SK-N-SH treated with all-trans-retinoic acid at 6 μM for 48 hours (cell line): Measurements from ENCODE around the gene PRDM5.

Source experiments
- BACH2 ChIP-seq: fragments of 250-450 bp; sonication (Bioruptor Pico); IDR thresholded peaks from 2 replicates; pipeline ENCODE4 v1.9.0; 2021; ENCODE audit warnings: mild to moderate bottlenecking, borderline replicate concordance
- ISL1 ChIP-seq: fragments of 250-450 bp; sonication (Bioruptor Pico); IDR thresholded peaks from 2 replicates; pipeline ENCODE4 v2.1.2; 2022; ENCODE audit warnings: mild to moderate bottlenecking, moderate library complexity
- RARB ChIP-seq: fragments of 250-450 bp; sonication (Bioruptor Pico); IDR thresholded peaks from 2 replicates; pipeline ENCODE4 v1.8.0; 2021; ENCODE audit warnings: mild to moderate bottlenecking, moderate library complexity
- TOX ChIP-seq: fragments of 250-450 bp; sonication (Bioruptor Pico); IDR thresholded peaks from 2 replicates; pipeline ENCODE4 v1.8.0; 2021; ENCODE audit warnings: mild to moderate bottlenecking, moderate library complexity, borderline replicate concordance
- ZNF8 ChIP-seq: fragments of 450-650 bp; formaldehyde crosslinking; IDR thresholded peaks from 2 replicates; pipeline ENCODE4 v1.5.0; 2020; ENCODE audit warnings: mild to moderate bottlenecking, moderate library complexity
- TF ChIP-seq, protein P1 (sequence below): fragments of 250-450 bp; sonication (Bioruptor Pico); IDR thresholded peaks from 2 replicates; pipeline ENCODE4 v1.5.1; 2021; ENCODE audit warnings: mild to moderate bottlenecking, moderate library complexity
- TF ChIP-seq, protein P2 (sequence below): fragments of 250-450 bp; sonication (Bioruptor Pico); IDR thresholded peaks from 2 replicates; pipeline ENCODE4 v1.5.0; 2020; ENCODE audit warnings: mild to moderate bottlenecking, moderate library complexity
- TF ChIP-seq, protein P3 (sequence below): fragments of 250-450 bp; sonication (Bioruptor Pico); IDR thresholded peaks from 2 replicates; pipeline ENCODE4 v1.8.0; 2020; ENCODE audit warnings: mild to moderate bottlenecking, moderate library complexity, borderline replicate concordance

DNA sequence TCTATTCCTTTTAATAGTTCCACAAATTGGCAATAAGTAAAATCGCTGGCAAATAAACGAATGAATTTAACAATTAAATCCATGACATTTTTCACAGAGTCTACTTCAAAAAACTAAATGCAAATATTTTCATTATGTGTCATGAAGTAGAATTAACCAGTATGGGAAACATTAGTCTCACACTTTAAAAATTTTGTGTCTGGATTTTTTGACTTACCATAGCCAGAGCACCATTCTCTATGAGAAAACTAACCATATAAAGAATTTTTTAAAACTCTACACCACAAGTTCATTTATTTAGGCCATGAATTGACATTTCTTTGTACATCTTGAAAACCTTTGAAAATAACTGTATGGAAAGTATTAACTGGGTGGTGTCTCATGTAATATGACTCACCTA, 41.2 kb downstream of the PRDM5 start:
- no peak for TF ChIP-seq RARB (CRISPR knock-in tag)
- no peak for TF ChIP-seq BACH2
- TF ChIP-seq, protein P1, sequence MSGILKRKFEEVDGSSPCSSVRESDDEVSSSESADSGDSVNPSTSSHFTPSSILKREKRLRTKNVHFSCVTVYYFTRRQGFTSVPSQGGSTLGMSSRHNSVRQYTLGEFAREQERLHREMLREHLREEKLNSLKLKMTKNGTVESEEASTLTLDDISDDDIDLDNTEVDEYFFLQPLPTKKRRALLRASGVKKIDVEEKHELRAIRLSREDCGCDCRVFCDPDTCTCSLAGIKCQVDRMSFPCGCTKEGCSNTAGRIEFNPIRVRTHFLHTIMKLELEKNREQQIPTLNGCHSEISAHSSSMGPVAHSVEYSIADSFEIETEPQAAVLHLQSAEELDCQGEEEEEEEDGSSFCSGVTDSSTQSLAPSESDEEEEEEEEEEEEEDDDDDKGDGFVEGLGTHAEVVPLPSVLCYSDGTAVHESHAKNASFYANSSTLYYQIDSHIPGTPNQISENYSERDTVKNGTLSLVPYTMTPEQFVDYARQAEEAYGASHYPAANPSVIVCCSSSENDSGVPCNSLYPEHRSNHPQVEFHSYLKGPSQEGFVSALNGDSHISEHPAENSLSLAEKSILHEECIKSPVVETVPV (CRISPR knock-in tag) = no peak
- TF ChIP-seq, protein P2, sequence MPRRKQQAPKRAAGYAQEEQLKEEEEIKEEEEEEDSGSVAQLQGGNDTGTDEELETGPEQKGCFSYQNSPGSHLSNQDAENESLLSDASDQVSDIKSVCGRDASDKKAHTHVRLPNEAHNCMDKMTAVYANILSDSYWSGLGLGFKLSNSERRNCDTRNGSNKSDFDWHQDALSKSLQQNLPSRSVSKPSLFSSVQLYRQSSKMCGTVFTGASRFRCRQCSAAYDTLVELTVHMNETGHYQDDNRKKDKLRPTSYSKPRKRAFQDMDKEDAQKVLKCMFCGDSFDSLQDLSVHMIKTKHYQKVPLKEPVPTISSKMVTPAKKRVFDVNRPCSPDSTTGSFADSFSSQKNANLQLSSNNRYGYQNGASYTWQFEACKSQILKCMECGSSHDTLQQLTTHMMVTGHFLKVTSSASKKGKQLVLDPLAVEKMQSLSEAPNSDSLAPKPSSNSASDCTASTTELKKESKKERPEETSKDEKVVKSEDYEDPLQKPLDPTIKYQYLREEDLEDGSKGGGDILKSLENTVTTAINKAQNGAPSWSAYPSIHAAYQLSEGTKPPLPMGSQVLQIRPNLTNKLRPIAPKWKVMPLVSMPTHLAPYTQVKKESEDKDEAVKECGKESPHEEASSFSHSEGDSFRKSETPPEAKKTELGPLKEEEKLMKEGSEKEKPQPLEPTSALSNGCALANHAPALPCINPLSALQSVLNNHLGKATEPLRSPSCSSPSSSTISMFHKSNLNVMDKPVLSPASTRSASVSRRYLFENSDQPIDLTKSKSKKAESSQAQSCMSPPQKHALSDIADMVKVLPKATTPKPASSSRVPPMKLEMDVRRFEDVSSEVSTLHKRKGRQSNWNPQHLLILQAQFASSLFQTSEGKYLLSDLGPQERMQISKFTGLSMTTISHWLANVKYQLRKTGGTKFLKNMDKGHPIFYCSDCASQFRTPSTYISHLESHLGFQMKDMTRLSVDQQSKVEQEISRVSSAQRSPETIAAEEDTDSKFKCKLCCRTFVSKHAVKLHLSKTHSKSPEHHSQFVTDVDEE (CRISPR knock-in tag) = no peak
- no peak for TF ChIP-seq TOX (CRISPR knock-in tag)
- TF ChIP-seq, protein P3, sequence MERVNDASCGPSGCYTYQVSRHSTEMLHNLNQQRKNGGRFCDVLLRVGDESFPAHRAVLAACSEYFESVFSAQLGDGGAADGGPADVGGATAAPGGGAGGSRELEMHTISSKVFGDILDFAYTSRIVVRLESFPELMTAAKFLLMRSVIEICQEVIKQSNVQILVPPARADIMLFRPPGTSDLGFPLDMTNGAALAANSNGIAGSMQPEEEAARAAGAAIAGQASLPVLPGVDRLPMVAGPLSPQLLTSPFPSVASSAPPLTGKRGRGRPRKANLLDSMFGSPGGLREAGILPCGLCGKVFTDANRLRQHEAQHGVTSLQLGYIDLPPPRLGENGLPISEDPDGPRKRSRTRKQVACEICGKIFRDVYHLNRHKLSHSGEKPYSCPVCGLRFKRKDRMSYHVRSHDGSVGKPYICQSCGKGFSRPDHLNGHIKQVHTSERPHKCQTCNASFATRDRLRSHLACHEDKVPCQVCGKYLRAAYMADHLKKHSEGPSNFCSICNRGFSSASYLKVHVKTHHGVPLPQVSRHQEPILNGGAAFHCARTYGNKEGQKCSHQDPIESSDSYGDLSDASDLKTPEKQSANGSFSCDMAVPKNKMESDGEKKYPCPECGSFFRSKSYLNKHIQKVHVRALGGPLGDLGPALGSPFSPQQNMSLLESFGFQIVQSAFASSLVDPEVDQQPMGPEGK = no peak
- TF ChIP-seq ISL1 (CRISPR knock-in tag) = no peak
- no peak for TF ChIP-seq ZNF8 (CRISPR knock-in tag)
